Stimulated activated CD4-positive, alpha-beta T cell treated with anti-CD3 and anti-CD28 coated beads, Interleukin-15, amount 100 ng/mL, for 24 hours (primary cell): ENCODE results near the gene TUNAR.
"Not testable (repeated sequence)": the region's sequence is repeated elsewhere in the genome, so short reads cannot be mapped to it uniquely, and the experiment has no call there.

Source experiments
- DNase-seq: peaks from one replicate; pipeline ENCODE4 v3.0.0-alpha.2; 2020

The TUNAR gene

GRCh38 chr14:95920769-95921438 lies 44.3 kb downstream of the TUNAR start:
- no peak for DNase-seq

- no peak for DNase-seq
Measured at GRCh38 chr14:95922080-95922479, 45.4 kb downstream of the TUNAR start.

GRCh38 chr14:95928751-95929150 lies 52.1 kb downstream of the TUNAR start:
- DNase-seq, result no peak

- DNase-seq, result no peak
Measured at GRCh38 chr14:95931384-95931783, 54.8 kb downstream of the TUNAR start.

GRCh38 chr14:95935228-95935822 lies 58.7 kb downstream of the TUNAR start:
- DNase-seq, result no peak

GRCh38 chr14:95936041-95936440 lies 59.4 kb downstream of the TUNAR start:
- DNase-seq, result no peak

- no peak for DNase-seq
Measured at GRCh38 chr14:95939335-95939734, 62.7 kb downstream of the TUNAR start.

GRCh38 chr14:95941897-95942296 lies 65.3 kb downstream of the TUNAR start:
- no peak for DNase-seq

GRCh38 chr14:95943699-95944098 lies 67.1 kb downstream of the TUNAR start:
- no peak for DNase-seq

- no peak for DNase-seq
Measured at GRCh38 chr14:95944462-95944861, 67.8 kb downstream of the TUNAR start.

GRCh38 chr14:95946867-95947266 lies 70.2 kb downstream of the TUNAR start:
- DNase-seq, result no peak

- no peak for DNase-seq
Measured at GRCh38 chr14:95948558-95948981, 71.9 kb downstream of the TUNAR start.

GRCh38 chr14:95951359-95951758 lies 74.7 kb downstream of the TUNAR start:
- no peak for DNase-seq

- DNase-seq, result no peak
Measured at GRCh38 chr14:95953111-95953724, 76.6 kb downstream of the TUNAR start.

- DNase-seq, result no peak
Measured at GRCh38 chr14:95956601-95957460, 80.2 kb downstream of the TUNAR start.

- DNase-seq, result no peak
Measured at GRCh38 chr14:95958105-95958504, 81.5 kb downstream of the TUNAR start.

GRCh38 chr14:95959317-95959716 lies 82.7 kb downstream of the TUNAR start:
- no peak for DNase-seq

GRCh38 chr14:95961481-95961880 lies 84.8 kb downstream of the TUNAR start:
- no peak for DNase-seq

- DNase-seq, result no peak
Measured at GRCh38 chr14:95964901-95965300, 88.3 kb downstream of the TUNAR start.

GRCh38 chr14:95968048-95968447 lies 91.4 kb downstream of the TUNAR start:
- not testable (repeated sequence) for DNase-seq
